NOMO-1 (cell line): ENCODE data around the gene CLIP2.
"Not testable (repeated sequence)": the region's sequence is repeated elsewhere in the genome, so short reads cannot be mapped to it uniquely, and the experiment has no call there.

Experiments used
- DNase-seq, 2 experiments: peaks; one replicate each; lab custom pipeline; 2025; ENCODE audit not compliant: unreplicated experiment in 2 of 2; lab: John Stamatoyannopoulos, UW

The CLIP2 gene

GRCh38 chr7:74365322-74366022 is 76.3 kb downstream of the CLIP2 start:
- no peak for DNase-seq

- DNase-seq, result no peak
Measured at GRCh38 chr7:74371381-74372341, 82.5 kb downstream of the CLIP2 start.

- DNase-seq, result no peak
Measured at GRCh38 chr7:74372511-74373111, 83.4 kb downstream of the CLIP2 start.

GRCh38 chr7:74373536-74373935 is 84.3 kb downstream of the CLIP2 start:
- DNase-seq, result no peak

- no peak for DNase-seq
Measured at GRCh38 chr7:74375726-74376220, 86.6 kb downstream of the CLIP2 start.

GRCh38 chr7:74376256-74377036 is 87.2 kb downstream of the CLIP2 start:
- DNase-seq, result no peak

- DNase-seq, result no peak
Measured at GRCh38 chr7:74379938-74380337, 90.7 kb downstream of the CLIP2 start.

- DNase-seq, result no peak
Measured at GRCh38 chr7:74380720-74381119, 91.5 kb downstream of the CLIP2 start.

- DNase-seq, result not testable (repeated sequence)
Measured at GRCh38 chr7:74384086-74384485, 94.9 kb downstream of the CLIP2 start.

- DNase-seq, result not testable (repeated sequence)
Measured at GRCh38 chr7:74384854-74385253, 95.6 kb downstream of the CLIP2 start.

GRCh38 chr7:74387606-74388005 is 98.4 kb downstream of the CLIP2 start:
- no peak for DNase-seq

- no peak for DNase-seq
Measured at GRCh38 chr7:74388880-74389415, 99.7 kb downstream of the CLIP2 start.

GRCh38 chr7:74393722-74394121 is 104.5 kb downstream of the CLIP2 start:
- not testable (repeated sequence) for DNase-seq

GRCh38 chr7:74394601-74395000 is 105.4 kb downstream of the CLIP2 start:
- not testable (repeated sequence) for DNase-seq

- no peak for DNase-seq
Measured at GRCh38 chr7:74395745-74396311, 106.6 kb downstream of the CLIP2 start.

GRCh38 chr7:74396993-74397392 is 107.8 kb downstream of the CLIP2 start:
- DNase-seq, result no peak

- DNase-seq, result no peak
Measured at GRCh38 chr7:74398426-74398825, 109.2 kb downstream of the CLIP2 start.

- no peak for DNase-seq
Measured at GRCh38 chr7:74399006-74399405, 109.8 kb downstream of the CLIP2 start.

- DNase-seq, result no peak
Measured at GRCh38 chr7:74400420-74401136, 111.4 kb downstream of the CLIP2 start.
